B cell (primary cell): ENCODE results near the gene ACAP3. TPM values are rescaled to one million over a fixed set of nuclear protein-coding genes. Genes with fewer than 3 reads are reported as not detected.

Experiments used
- ATAC-seq: fragments of 200-7000 bp; cut with Tn5 transposase; one replicate; pipeline ENCODE4 v1.10.0; 2021; ENCODE audit warnings: low read depth, mild to moderate bottlenecking, moderate number of reproducible peaks, moderate library complexity
- CTCF ChIA-PET: fragments of 350-600 bp; sonication (Branson Sonifier 250); formaldehyde crosslinking; loops from one replicate; lab custom pipeline; 2021; ENCODE audit warnings: antibody characterized with exemption, inconsistent platforms; lab: Charles Lee
- POLR2A ChIA-PET: fragments of 350-600 bp; sonication (Branson Sonifier 250); formaldehyde crosslinking; loops from one replicate; lab custom pipeline; 2021; ENCODE audit warnings: antibody characterized with exemption; lab: Charles Lee
- DNase-seq: peaks from one replicate; pipeline ENCODE4 v3.0.0; 2013
- H2AFZ ChIP-seq: 2 replicates; pipeline ENCODE4 v1.6.1; 2012; ENCODE audit warnings: mild to moderate bottlenecking, low read depth, low read length; ENCODE audit not compliant: insufficient read depth, poor library complexity, severe bottlenecking
- H3K27ac ChIP-seq, 2 donors: 1 replicate in 1 of 2; 2 replicates in 1 of 2; pipeline ENCODE4 v1.5.1; 2012 to 2013; ENCODE audit warnings: low read length in 2 of 2, mild to moderate bottlenecking in 2 of 2, moderate library complexity in 1 of 2
- H3K27me3 ChIP-seq, 4 experiments: fragments of 200-600 bp in 1 of 4; sonication (generic) in 1 of 4; replicated peaks in 1 of 4; 1 replicate in 2 of 4; 2 replicates in 2 of 4; pipeline versions ENCODE4 v1.6.1 to v1.7.0; 2013 to 2016; ENCODE audit warnings: low read length in 3 of 4, mild to moderate bottlenecking in 2 of 4, mixed read lengths in 1 of 4, moderate library complexity in 1 of 4; ENCODE audit not compliant: insufficient read depth in 4 of 4, control insufficient read depth in 3 of 4; ENCODE audit errors: control extremely low read depth in 1 of 4
- H3K36me3 ChIP-seq, 2 experiments: replicated peaks in 1 of 2; 1 replicate in 1 of 2; 2 replicates in 1 of 2; pipeline versions ENCODE4 v1.6.1 to v1.7.1; 2013; ENCODE audit warnings: low read length in 1 of 2; ENCODE audit not compliant: insufficient read depth in 2 of 2, control insufficient read depth in 1 of 2; ENCODE audit errors: control extremely low read depth in 1 of 2, extremely low read depth in 1 of 2
- H3K4me1 ChIP-seq, 2 donors: fragments of 200-600 bp in 1 of 2; sonication (generic) in 1 of 2; 1 replicate in 1 of 2; 2 replicates in 1 of 2; pipeline versions ENCODE4 v1.5.1 to v1.6.1; 2013 to 2017; ENCODE audit warnings: low read length in 2 of 2; ENCODE audit not compliant: control insufficient read depth in 2 of 2, insufficient read depth in 2 of 2
- H3K4me2 ChIP-seq: replicated peaks from 2 replicates; pipeline ENCODE3; 2012; ENCODE audit warnings: mild to moderate bottlenecking, low read depth, low read length; ENCODE audit not compliant: poor library complexity, severe bottlenecking
- H3K4me3 ChIP-seq, 5 experiments: fragments of 200-600 bp in 1 of 5; sonication (generic) in 1 of 5; 1 replicate in 3 of 5; 2 replicates in 2 of 5; pipeline versions ENCODE4 v1.5.1 to v1.7.0; 2011 to 2016; ENCODE audit warnings: low read length in 4 of 5, mild to moderate bottlenecking in 4 of 5, low read depth in 2 of 5, control low read depth in 1 of 5, moderate library complexity in 1 of 5; ENCODE audit not compliant: insufficient read depth in 1 of 5; ENCODE audit errors: control extremely low read depth in 1 of 5, extremely low read depth in 1 of 5
- H3K79me2 ChIP-seq: fragments of 200-600 bp; sonication (generic); one replicate; pipeline ENCODE4 v1.6.0; 2016; ENCODE audit warnings: low read length; ENCODE audit not compliant: control insufficient read depth, insufficient read depth
- H3K9ac ChIP-seq: fragments of 200-600 bp; sonication (generic); 2 replicates; pipeline ENCODE4 v1.6.1; 2017; ENCODE audit warnings: mild to moderate bottlenecking, low read length, moderate library complexity
- H3K9me3 ChIP-seq, 3 donors: one replicate each; pipeline versions ENCODE4 v1.6.1 to v1.7.1; 2013; ENCODE audit warnings: low read length in 2 of 3; ENCODE audit not compliant: control insufficient read depth in 2 of 3, insufficient read depth in 1 of 3; ENCODE audit errors: control extremely low read depth in 1 of 3
- H4K20me1 ChIP-seq: 2 replicates; pipeline ENCODE4 v1.6.0; 2012; ENCODE audit warnings: mild to moderate bottlenecking, low read length; ENCODE audit not compliant: insufficient read depth, control insufficient read depth, poor library complexity, severe bottlenecking
- H3K27ac Mint-ChIP-seq: one replicate; pipeline ENCODE4 v1.8.0; 2021; ENCODE audit warnings: mixed read lengths
- H3K27me3 Mint-ChIP-seq: one replicate; pipeline ENCODE4 v1.8.0; 2021; ENCODE audit warnings: mixed read lengths
- H3K4me1 Mint-ChIP-seq: one replicate; pipeline ENCODE4 v1.8.0; 2021; ENCODE audit warnings: mixed read lengths
- H3K4me3 Mint-ChIP-seq: one replicate; pipeline ENCODE4 v1.8.0; 2021; ENCODE audit warnings: mixed read lengths
- H3K9me3 Mint-ChIP-seq: one replicate; pipeline ENCODE4 v1.8.0; 2022; ENCODE audit warnings: mixed read lengths; ENCODE audit not compliant: insufficient read depth
- EZH2 ChIP-seq: IDR thresholded peaks from 2 replicates; pipeline ENCODE4 v1.6.1; 2012; ENCODE audit warnings: borderline replicate concordance, low read depth, mild to moderate bottlenecking, moderate library complexity, low read length; ENCODE audit not compliant: insufficient read depth, poor library complexity, severe bottlenecking
- WGBS: methylation state at CpG from one replicate; pipeline ENCODE4 v1.1.5; 2013; ENCODE audit warnings: missing lambda C conversion rate; ENCODE audit not compliant: insufficient coverage; 5-methylcytosine and 5-hydroxymethylcytosine counted together
- intact Hi-C: fragments of 100-400 bp; cut with micrococcal nuclease; formaldehyde crosslinking; loops from one replicate; pipeline ENCODE4 v1.10.0; 2022
- polyA plus RNA-seq: library from polyadenylated mRNA; depleted of rRNA; stranded (reverse); fragments of >200 nt; gene quantifications from 2 replicates; pipeline ENCODE4 v1.2.3, GENCODE V29; 2012
- total RNA-seq, 2 donors: library from RNA; stranded (reverse); fragments of 120-200 nt in 1 of 2; gene quantifications; 1 replicate in 1 of 2; 2 replicates in 1 of 2; pipeline versions ENCODE4 v1.2.3 to v1.2.4, GENCODE V29; 2013 to 2022
- TF ChIP-seq, protein P1 (sequence below): fragments of 200-600 bp; IDR thresholded peaks from one replicate; pipeline ENCODE4 v1.8.0; 2022; ENCODE audit warnings: antibody characterized with exemption, mild to moderate bottlenecking

Gene ACAP3
- total and polyA plus RNA-seq, 2 donors (not counting 1 experiment from before 2014, with no cell fraction given) = 40.7 to 124 TPM

- no peaks in the 10 kb centered on the region for H3K36me3 ChIP-seq
- ChIA-PET CTCF (interaction anchor here (1.0 to 4.3 kb wide), 23 partner anchors 8 to 310 kb away, joined by 3 to 118 read pairs (median 6); partner anchors contain the start of genes PERM1 and UBE2J2), POLR2A (interaction anchor here (1.0 to 1.9 kb wide), 2 partner anchors 10 to 169 kb away, joined by 3 to 8 read pairs; no protein-coding TSS in a partner anchor)
- intact Hi-C loops = loop anchor here (2.0 kb wide), 1 partner anchor 306 kb away; no protein-coding TSS in a partner anchor
- no peak overlapping the region for H3K4me3 Mint-ChIP-seq
- 89% methylated on average over 27 of the region's 28 CpGs for WGBS
- H3K9me3 Mint-ChIP-seq = no peaks in the 10 kb centered on the region
- no peaks in the 10 kb centered on the region for H3K9me3 ChIP-seq
- H3K4me2 ChIP-seq = peak overlapping the region; percentile 20
- H3K27me3 ChIP-seq = no peaks in the 10 kb centered on the region
- DNase-seq (no peak), ATAC-seq (no peak)
- TF ChIP-seq, protein P1, sequence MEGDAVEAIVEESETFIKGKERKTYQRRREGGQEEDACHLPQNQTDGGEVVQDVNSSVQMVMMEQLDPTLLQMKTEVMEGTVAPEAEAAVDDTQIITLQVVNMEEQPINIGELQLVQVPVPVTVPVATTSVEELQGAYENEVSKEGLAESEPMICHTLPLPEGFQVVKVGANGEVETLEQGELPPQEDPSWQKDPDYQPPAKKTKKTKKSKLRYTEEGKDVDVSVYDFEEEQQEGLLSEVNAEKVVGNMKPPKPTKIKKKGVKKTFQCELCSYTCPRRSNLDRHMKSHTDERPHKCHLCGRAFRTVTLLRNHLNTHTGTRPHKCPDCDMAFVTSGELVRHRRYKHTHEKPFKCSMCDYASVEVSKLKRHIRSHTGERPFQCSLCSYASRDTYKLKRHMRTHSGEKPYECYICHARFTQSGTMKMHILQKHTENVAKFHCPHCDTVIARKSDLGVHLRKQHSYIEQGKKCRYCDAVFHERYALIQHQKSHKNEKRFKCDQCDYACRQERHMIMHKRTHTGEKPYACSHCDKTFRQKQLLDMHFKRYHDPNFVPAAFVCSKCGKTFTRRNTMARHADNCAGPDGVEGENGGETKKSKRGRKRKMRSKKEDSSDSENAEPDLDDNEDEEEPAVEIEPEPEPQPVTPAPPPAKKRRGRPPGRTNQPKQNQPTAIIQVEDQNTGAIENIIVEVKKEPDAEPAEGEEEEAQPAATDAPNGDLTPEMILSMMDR = no peak
- no peak for TF ChIP-seq EZH2
- H2AFZ ChIP-seq = no peak overlapping the region
- no peaks in the 10 kb centered on the region for H3K79me2 ChIP-seq
- H3K4me3 ChIP-seq = no peak overlapping the region
- H3K27me3 Mint-ChIP-seq = no peaks in the 10 kb centered on the region
- H3K4me1 Mint-ChIP-seq = peaks cover 11% of the 10 kb centered on the region
- peaks cover 0 to 16% of the 10 kb centered on the region in 2 donors for H3K4me1 ChIP-seq
- no peaks in the 10 kb centered on the region for H4K20me1 ChIP-seq
- H3K27ac ChIP-seq = no peak overlapping the region
- H3K27ac Mint-ChIP-seq = no peak overlapping the region
- H3K9ac ChIP-seq = no peak overlapping the region
Measured at GRCh38 chr1:1291023-1291528, 16.7 kb downstream of the ACAP3 start.

- H2AFZ ChIP-seq = no peak overlapping the region
- H3K4me2 ChIP-seq = no peak overlapping the region
- DNase-seq (peak; percentile 76), ATAC-seq (peak; percentile 76)
- H3K4me3 ChIP-seq = no peak overlapping the region
- TF ChIP-seq EZH2 = no peak
- TF ChIP-seq, protein P1 = peak; percentile 64
- H3K79me2 ChIP-seq = no peaks in the 10 kb centered on the region
- no peak overlapping the region for H3K27ac ChIP-seq
- Mint-ChIP-seq H3K4me3 (no peak overlapping the region), H3K4me1 (peaks cover 11% of the 10 kb centered on the region), H3K27ac (no peak overlapping the region), H3K9me3 (no peaks in the 10 kb centered on the region), H3K27me3 (no peaks in the 10 kb centered on the region)
- 64% methylated on average over 15 of the region's 15 CpGs for WGBS
- ChIA-PET POLR2A (interaction anchor here (0.5 to 1.9 kb wide), 2 partner anchors 115 to 168 kb away, joined by 4 to 8 read pairs; no protein-coding TSS in a partner anchor), CTCF (interaction anchor here (0.6 to 4.3 kb wide), 11 partner anchors 13 to 306 kb away, joined by 3 to 118 read pairs (median 5); partner anchors contain the start of genes C1orf159 and UBE2J2)
- intact Hi-C loops = loop anchor here (2.0 kb wide), 1 partner anchor 305 kb away; no protein-coding TSS in a partner anchor
- no peaks in the 10 kb centered on the region for H4K20me1 ChIP-seq
- no peaks in the 10 kb centered on the region for H3K36me3 ChIP-seq
- H3K4me1 ChIP-seq = peaks cover 0 to 16% of the 10 kb centered on the region in 2 donors
- no peaks in the 10 kb centered on the region for H3K9me3 ChIP-seq
- no peaks in the 10 kb centered on the region for H3K27me3 ChIP-seq
- no peak overlapping the region for H3K9ac ChIP-seq
Measured at GRCh38 chr1:1290238-1290731, 17.4 kb downstream of the ACAP3 start.
